CD4-positive, alpha-beta T cell treated with Interleukin-6 at 100 ng/mL for 8 hours (primary cell): ENCODE measurements around the gene PALM3.

Experiments used
- DNase-seq: peaks from one replicate; pipeline ENCODE4 v3.0.0-alpha.2; 2020; ENCODE audit warnings: mixed read lengths, low spot score

Gene PALM3

DNA sequence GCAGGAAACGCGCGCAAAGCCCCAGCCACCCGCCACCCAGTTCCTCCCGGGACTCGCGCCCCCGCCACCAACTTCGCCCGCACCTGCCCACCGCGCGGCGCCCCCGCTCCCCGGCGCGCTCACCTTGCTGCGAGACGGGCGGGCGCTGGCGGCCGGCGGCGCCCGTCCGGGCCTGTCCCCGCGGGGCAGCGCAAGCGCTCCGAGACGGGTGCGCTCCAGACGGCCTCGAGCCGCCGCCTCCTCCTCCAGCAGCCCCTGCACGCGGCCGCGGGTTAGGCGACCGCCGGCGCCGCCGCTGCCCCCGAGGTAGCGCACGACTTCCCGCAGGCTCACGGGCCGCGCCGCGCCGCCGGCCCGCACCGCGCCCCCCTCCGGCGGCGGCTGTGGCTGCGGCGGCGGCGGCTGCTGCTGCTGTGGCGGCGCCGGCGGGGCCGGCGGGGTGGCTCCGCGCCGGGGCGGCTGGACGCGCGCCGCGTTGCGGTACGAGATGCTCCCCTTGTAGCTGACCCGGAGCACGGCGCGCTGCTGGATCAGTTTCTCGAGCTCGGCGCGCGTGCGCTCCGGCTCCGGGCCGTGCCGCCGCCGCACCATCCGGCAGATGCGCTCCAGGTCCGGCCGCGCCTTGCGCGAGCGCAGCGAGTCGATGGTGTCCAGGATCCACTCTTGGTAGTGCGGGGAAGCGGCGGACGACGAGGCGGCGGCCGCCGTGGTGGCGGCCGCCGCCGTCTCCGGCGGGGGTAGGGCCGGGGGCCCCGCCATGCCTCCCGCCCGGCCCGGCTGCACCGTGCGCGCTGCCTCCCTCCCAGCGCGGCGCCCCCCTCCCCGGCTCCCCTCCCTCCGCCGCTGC lies 28.0 kb upstream of the PALM3 start:
- peak; percentile 29 for DNase-seq

DNA sequence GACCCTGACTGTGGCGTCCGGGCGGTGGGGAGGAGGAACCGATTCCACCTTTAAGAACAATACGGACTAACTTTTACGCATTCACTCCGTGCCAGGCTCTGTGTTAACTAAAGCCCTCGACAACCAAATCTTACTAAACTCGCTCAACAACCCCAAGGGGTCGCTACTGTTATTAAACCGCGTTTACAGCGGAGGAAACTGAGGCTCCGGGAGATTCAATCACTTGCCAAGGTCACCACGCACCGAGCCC lies 27.5 kb upstream of the PALM3 start:
- DNase-seq = peak; percentile 30

DNA sequence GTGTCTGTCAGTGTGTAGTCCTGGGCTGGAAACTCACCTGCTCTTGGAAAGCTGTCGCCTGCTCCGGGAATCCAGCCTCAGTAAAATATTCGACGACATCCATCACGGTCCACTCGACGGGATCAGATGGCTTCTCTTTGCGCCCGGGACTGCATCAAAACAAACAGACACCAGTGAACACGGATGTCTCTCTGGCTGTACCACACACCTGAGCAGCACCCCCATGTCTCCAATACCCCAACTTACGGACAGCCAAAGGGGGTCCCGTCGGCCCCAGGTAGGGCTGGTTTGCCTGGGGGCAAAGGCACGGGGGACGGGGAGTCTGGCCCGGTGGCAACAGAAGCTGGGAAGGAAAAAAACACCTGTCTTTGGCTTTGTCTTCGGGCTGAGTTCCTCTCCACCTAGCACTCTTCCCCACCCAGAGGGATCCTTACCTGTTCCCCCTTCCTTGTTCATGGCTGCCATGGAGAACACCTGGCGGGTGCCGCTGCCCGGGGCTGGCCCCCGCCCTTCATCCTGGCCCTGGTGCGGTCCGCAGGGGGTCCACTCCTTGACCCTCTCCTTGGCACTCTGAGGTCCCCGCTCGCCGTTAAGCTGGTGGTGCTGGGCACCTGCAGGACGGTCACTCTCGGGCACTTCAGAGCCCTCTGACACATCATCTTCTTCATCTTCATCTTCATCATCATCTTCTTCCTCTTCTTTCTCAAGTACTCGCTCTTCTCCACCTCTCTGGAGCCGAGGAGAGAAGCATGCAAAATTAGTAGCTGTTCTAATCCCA lies 26.9 kb upstream of the PALM3 start:
- DNase-seq = peak; percentile 0

DNA sequence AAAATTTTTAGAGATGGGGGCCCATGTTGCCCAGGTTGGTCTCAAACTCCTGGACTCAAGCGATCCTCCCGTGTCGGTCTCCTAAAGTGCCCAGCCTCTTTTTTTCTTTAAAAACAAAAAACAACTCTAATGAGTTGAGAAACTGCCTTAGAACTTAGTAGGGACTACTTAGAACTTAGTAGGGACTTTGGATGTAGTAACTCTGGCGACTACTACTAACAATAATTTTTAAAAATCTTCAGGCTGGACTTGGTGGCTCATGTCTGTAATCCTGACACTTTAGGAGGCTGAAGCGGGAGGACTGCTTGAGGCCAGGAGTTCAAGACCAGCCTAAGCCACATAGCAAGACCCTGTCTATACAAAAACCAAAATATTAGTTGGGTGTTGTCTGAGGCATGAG lies 24.2 kb upstream of the PALM3 start:
- no peak for DNase-seq

DNA sequence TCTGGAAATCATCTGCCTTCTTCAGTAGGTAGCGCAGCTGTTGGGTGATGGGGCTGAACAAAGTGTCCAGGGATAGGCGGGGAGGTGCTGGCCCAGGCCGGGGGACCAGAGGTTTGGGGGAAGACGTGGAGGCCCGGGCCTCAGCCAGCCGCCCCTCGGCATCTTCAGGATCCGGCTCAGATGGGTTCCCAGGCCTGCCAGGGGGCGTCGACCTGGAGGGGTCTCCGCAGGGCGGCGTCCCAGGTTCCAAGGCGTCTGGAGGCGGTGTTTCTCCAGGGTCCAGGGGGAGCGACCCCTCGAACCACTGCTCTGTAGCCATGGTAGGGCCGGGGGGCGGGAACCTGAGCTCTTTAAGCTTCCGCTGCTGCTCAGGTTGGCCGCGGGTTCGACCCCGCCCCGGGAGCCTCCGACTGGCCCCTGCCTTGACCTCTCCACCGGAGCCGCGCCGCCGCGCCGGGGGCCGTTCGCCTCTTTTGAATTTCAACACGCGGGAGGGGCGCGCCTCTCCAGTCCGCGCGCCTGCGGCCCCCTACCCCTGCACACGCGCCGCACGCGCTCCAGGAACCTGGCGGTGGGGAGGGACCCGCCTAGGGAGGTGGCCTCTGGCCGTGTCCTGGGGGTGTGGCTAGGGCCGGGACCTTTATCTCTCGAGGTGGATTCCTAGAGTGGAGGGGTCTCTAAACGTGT lies 23.6 kb upstream of the PALM3 start, which contains the start of gene C19orf67:
C19orf67 (minus strand) TSS at position 475 of the 687 bp plus-strand sequence; CDS start at position 319, 156 bp downstream.
- no peak for DNase-seq

DNA sequence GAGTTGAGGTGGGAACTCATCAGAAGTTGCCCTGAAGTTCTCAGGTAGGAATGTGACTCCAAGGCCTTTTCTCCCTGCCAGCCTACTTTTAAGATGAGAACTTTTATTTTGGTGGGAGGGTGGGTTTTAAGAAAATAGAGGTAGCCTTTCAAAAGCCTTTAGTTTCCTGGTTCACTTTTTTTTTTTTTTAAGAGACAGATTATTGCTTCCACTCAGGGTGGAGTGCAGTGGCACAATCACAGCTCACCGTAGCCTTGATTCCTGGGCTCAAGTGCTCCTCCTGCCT lies 20.7 kb upstream of the PALM3 start:
- no peak for DNase-seq

DNA sequence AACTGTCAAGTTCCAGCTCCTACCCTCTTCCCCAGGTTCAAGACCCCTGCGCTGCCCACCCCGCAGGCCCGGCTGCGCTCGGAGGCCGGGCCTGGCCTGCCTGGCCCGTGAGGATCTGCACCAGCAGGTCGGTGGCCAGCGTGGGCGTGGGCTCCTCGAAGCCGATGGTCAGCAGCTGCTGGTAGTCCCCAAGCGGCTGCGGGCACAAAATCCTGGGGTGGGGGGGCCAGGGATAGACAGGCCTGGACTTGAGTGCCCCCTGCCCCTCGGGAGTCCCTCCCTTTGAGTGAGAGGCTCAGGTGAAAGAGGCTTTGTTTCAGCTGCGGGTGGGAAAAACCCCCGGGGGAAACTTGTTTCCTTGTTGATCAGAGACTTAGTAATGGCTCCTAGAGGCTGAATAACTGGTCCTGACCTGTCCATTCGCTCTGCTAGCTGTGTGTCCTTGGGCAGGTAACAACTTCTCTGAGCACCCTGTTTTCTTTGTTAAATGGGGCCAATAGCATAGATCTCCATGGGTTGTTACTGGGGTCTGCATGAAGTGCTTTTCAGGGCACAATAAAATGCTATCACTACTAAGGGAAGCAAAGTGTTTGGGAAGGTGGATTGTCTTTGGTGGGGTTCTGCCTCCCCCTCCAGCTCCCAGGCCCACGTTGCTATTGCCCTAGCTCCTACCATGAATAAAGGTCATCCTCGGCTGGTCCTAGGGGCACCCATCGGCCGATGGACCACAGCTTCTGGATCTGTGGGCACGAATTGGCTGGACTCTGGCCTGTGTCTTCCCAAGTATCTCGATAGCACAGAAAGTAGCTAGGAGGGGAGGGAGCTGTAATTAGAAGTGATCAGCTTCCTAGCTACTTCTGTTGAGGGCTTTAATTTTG lies 20.2 kb upstream of the PALM3 start:
- DNase-seq = no peak

DNA sequence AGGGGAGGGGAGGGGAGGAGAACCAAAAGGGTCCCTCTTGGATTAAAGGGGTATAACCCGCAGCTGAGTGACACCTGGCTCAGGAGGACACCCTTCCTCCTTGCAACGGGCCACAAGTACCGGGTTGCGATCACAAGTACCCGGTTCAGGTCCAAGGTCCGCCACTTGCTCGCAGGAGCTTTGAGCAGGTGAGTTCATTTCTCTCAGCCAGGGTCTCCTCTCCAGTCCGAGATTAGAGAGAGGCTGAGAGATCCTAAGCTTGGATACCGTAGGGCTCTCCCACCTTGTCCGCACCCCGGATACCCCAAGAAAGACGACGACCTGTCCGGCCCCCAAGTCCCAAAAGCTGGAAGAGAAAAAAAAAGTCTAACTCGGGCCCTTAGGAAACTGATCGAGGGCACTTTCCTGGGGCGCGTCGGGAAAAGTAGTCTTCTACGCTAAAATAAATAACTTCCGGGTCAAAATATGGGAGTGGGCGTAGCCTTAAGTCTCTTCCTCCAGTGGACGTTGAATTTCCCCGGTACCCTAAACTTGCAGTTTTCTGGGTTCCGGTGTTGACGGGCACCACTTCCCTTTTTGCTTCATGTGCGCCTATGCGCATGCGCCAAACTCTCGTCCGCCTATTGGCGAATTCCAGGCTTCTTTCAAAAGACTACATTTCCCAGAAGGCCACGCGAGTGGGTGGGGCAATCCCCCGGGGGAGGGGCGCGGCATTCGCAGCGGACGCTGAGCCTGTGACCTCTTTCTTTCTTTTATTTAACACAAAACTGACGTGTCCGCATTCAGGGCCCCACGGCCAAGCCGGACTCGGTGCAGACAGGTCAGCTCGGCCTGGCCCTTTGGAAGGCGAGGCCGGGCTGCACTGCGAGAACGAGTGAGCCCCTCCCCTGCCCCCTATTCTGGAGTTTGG lies 19.3 kb upstream of the PALM3 start:
- peak; percentile 99 for DNase-seq

DNA sequence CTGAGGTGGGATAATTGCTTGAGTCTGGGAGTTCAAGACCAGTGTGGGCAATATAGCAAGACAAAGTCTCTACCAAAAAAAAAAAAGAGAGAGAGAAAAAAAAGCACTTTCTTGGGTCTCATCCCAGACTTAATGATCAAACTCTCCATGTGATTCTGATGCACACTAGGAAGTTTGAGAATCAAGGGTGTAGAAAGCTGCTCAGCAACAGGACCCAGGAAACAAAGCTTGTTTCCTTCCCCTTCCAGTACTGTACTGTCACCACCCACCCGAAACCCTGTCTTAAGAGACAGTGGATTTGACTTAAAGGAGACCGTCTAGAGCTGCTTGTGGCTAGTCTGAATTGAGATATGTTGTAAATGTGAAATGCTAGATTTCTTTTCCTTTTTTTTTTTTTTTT lies 16.5 kb upstream of the PALM3 start:
- DNase-seq = no peak

DNA sequence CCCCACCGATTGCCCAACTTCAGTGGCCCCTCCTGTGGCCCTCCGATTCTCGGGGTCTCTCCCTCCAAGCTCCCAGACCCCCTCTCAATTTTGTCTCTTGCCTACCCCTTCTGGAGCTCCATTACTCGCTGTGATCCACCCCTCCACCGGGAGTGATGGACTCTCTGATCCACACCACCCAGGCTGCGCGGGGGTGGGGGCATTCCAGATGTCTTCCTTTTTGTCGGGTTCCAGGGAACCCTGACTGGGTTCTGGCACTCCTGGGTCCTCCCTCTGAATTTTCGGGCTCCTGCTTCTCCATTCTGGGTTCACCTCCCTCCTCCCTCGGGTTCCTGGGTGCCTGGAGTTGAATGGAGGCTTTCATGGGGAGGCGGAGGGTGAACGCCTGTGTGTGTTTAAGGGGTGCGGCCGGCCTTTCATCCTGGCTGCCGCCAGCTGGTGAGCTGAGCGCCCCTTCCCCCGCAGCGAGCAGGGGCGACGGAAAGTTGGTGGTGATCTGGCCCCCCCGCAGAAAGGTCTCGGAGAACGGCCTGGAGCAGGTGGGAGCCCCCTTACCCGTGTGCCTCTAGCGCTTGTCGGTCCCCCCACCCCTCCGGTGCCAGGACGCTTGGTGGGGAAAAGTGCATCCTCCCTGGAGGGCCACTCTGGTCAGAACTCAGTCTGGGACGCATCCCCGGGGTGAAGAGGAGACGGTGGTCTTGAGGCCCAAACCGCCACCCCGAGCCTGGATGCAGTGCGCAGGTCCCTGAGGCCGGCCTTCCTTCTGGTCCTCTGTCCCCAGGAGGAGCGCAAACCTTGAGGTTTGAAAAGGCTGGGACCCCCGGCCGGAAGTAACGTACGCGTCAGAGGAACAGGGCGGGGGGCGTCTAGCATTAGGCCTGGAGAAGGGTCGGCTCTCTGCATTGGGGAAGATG lies 12.3 kb upstream of the PALM3 start:
- DNase-seq = no peak

DNA sequence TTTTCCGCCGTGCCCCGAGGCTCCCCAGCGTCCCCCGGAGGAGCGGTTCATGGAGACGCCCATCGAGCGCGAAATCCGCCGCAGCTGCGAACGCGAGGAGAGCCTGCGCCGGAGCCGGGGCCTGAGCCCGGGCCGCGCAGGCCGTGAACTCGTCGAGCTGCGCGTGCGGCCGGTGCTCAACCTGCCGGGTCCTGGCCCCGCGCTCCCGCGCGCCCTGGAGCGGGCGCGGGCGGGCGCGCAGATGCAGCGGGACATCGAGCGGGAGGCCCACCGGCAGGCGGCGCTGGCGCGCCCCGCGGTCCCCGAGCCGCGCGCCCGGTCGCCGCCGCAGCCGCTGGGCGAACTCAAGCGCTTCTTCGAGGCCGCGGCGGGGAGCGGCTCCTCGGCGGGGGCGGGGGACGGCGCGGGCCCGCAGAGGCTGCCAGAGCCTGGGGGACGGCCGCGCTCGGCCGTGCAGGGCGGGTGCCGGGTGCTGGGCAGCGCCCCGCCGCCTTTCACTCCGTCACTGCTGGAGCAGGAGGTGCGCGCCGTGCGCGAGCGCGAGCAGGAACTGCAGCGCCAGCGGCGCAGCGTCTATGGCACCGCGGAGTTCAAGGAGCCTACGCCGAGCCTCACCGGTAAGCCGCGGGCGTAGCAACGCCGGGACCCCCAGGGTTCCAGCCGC lies 11.5 kb upstream of the PALM3 start:
- peak; percentile 60 for DNase-seq

DNA sequence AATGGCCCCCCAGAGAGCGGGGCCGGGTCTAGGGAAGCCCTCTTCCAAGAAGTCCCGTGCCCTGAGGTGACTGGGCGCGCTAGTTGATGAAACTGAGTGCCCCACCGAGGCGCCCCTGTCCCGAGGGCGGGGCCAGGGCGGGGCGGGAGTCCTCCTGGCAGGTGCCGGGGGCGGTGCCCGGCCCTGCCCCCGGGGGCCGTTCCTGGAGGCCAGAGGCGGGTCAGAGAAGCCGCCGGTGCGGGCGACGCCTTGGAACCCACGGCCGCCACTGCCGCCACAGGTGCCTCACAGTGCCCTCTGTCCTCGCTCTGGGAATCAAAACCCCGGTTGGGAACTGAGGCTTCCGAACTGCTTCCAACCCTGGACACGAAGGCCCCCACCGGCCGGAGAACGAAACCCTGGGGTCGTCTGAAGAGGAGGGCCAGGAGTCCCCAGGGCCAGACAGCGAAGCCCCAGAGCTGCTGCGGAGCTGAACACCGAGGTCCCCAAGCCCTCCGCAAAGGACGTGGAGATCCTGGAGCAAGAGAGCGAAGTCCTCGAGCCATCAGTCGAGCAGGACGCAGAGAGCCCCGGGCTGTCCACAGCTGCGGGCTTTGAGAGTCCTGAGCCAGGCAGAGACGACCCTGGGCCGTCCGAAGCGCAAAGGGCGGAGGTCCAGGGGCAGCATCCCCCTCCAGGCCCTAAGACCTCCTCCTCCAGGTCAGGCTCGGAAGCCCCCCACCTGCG lies 10.8 kb upstream of the PALM3 start, which contains the start of gene MISP3:
MISP3 (plus strand) TSS at position 252 of the 726 bp plus-strand sequence. CDS start 524 bp downstream, outside the sequence.
- DNase-seq = no peak

DNA sequence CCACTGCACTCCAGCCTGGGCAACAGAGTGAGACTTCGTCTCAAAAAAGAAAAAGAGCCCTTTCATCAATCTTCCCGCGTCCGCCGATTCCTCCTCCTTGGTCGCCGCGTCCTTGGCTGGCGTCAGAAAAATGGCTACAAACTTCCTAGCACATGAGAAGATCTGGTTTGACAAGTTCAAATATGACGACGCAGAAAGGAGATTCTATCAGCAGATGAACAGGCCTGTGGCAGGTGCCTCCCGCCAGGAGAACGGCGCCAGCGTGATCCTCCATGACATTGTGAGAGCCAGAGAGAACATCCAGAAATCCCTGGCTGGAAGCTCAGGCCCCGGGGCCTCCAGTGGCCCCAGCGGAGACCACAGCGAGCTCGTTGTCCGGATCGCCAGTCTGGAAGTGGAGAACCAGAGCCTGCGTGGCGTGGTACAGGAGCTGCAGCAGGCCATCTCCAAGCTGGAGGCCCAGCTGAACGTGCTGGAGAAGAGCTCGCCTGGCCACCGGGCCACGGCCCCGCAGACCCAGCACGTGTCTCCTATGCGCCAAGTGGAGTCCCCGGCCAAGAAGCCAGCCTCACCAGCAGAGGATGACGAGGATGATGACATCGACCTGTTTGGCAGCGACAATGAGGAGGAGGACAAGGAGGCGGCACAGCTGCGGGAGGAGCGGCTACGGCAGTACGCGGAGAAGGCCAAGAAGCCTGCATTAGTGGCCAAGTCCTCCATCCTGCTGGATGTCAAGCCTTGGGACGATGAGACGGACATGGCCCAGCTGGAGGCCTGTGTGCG lies 8.6 kb upstream of the PALM3 start:
- no peak for DNase-seq

DNA sequence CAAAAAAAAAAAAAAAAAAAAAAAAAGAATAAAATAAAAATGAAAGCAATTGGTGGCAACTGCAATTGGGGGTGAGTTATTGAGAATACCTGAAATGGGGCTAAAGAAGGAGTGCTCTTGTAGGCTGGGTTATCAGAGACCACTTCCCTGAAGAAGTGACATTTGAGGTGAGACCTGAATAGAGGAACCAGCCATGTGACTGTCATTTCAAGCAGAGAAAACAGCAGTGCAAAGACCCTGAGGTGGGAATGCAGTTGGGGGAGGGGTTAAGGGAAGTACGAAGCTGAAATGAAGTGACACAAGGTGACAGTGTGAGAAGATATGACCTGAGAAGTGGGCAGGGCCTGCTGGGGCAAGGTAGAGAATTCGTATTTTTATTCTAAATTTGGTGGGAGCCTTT lies 4.3 kb upstream of the PALM3 start:
- DNase-seq = no peak

DNA sequence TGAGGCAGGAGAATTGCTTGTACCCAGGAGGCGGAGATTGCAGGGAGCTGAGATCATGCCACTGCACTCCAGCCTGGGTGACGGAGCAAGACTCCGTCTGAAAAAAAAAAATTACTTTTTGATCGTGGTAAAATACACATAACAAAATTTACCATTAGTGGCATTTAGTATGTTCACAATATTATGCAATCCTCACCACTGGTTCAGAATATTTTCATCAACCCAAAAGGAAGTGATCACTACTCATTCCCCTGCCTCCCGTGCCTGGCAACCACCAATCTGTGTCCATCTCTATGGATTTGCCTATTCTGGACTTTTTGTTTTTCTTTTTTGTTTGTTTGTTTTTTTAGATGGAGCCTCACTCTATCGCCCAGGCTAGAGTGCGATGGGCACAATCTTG lies 1.2 kb upstream of the PALM3 start:
- no peak for DNase-seq

DNA sequence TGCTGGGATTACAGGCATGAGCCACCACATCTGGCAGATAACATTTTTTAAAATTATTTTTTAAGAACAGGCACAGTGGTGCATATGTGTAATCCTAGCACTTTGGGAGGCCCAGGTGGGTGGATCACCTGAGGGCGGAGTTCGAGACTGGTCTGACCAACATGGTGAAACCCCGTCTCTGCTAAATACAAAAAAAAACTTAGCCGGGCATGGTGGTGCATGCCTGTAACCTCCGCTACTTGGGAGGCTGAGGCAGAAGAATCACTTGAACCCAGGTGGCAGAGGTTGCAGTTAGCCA lies 631 bp upstream of the PALM3 start:
- DNase-seq = no peak

DNA sequence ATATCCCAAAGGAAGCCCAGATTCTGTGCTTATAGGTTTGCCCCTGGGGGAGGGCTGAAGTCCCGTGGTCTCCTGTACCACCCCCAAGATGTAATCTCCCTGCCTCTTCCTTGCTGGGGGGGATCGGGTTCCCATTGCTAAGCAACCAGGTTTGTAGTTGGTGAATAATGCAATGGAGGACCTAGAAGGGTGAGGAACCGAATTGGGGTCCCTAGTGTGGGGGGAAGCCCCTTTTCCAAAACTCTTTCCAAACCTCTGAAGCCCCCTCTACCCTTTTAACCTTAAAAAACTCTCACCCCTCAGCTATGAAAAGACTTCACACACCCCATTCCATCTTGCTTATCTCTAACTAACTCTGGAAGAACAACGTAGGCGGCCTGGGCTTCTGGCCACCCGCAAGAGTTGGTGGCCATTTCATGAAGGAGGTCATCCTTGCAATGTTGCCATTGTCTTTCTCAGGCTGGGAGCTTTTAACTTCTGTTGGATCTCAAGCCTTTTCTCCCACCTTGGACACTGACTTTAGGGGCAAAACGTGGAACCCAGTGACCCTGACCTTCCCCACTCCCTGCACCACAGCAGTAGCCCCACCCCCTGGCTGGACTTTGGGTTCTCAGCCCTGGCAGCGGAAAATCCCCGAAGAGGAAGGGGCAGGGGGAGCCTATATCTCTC lies 661 bp downstream of the PALM3 start:
- no peak for DNase-seq
